Posterior cingulate gyrus (tissue), 11 donors: ENCODE measurements around the gene PBX4.
A peak's percentile ranks its signal among the peaks of the same experiment; 100 is the strongest.
"Not testable (repeated sequence)": the region's sequence is repeated elsewhere in the genome, so short reads cannot be mapped to it uniquely, and the experiment has no call there.

ENCODE experiments used
- DNase-seq, 10 donors: peaks; one replicate each; pipeline versions ENCODE4 v3.0.0 to v3.0.0-alpha.2; 2020 to 2021; ENCODE audit warnings: mixed read lengths in 3 of 10
- intact Hi-C: fragments of 100-400 bp; cut with DNase I; formaldehyde crosslinking; loops from one replicate; pipeline ENCODE4 v1.15.1; 2023

Gene PBX4

DNA sequence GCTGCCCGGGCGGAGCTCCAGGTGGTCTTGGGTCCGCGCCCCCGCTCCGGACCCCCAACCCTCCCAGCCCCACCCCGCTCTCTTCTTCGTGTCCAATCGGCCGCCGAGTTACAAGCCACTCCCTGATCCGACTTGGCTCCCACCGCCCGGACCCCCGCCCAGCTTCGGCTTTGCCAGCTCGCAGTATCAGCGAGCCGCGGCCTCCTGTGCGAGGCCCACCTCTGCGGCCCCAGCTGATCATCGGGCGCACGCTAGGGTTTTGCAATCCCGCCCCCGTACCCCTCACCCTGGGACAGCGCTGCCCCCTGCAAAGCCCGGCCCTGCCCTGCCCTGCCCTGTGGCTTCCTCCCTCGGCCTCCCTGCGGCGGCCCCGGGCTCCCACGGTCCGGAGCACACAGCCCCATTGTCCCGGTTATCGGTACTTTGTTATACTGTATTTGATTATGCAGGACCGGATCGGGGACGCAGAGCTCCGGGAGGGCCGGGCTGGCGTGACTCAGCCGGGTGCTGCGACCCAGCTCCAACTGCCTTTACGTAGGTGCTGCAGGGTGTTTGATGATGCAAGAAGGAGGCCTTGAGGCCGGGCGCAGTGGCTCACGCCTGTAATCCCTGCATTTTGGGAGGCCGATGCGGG, 10.1 kb upstream of the PBX4 start:
- peak in 1 of 10 donors; percentile 77 for DNase-seq
- intact Hi-C loops = no loop called here

DNA sequence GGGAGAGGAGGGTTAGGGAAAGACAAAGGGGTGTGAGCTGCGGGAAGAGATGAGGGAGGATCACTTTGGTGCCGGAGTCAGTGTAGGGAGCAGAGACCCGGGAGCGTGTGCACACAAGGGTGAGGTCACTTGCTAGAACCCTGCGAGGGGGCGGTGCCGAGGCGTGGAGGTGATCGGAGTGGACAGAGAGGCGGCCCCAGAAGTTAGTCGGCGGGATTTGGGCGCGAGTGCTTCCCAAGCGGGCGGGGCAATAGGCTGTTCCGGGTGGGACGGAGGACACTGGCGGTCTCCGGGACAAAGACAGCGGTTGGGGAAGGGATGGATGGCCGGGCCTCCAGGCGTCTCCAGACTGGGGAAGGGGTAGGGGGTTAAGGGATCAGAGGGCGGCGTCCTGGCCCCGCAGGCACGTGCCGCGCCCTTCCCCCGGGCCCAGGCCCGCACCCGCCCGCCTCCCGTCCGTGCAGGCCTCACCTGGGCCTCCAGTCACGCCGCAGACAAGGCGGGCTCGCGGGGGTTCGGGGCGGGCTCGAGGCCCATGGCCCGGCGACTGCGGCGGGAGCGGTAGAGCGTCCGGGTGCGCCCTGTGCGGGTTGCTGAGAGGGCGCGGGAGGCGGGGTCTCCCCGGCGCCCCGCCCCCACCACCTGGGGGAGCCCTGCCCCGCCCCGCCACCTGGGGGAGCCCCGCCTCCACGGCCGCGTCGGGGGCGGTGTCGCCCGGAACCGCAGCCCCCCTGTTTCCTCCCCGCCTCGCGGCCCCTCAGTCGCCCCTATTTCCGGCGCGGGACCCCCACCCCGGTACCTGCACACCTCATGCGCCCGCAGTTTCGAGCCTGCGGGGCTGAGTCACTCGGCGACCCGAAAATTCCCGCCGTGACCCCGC, 9.4 kb upstream of the PBX4 start, which contains the start of gene LPAR2:
LPAR2 (minus strand) TSS at position 600 of the 880 bp plus-strand sequence. CDS start 945 bp downstream, outside the sequence.
- intact Hi-C loops = no loop called here
- DNase-seq = no peak

DNA sequence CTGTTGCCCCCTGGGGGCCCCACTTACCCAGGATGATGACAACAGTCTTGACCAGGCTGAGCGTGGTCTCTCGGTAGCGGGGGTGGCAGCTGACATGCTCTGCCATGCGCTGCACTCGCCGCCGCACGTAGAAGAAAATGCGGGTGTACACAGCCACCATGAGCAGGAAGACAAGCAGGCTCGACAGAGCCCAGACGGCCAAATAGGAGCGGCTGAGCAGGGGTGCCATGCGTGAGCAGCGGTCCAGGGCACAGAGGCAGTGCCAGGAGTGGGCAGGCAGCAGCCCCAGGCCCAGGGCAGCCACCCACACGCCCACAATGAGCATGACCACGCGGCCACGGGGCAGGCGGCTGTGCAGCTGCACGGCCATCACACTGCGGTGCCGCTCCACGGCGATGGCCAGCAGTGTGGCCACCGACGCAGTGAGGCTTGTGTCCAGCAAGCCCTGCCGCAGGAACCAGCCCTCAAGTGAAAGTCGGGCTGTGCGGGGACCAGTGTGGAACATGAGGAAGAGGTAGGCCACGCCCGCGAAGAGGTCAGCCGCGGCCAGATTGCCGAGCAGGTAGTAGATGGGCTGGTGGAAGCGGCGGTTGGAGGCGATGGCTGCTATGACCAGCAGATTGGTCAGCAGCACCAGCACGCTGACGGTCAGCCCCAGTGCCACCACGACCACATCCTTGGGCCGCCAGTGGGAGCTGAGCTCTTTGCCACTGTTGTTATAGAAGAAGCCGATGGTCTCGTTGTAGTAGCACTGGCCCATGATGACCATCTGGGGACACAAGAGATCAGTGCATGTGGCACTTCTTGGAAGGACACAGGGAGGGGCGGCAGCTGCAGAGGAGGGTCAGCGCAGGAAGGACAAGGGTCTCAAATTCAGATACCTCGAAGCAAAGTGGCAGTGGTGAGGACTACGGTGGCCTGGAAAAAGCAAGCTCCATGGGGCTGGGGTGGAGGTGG, 8.3 kb upstream of the PBX4 start:
- no peak for DNase-seq
- intact Hi-C loops = no loop called here

DNA sequence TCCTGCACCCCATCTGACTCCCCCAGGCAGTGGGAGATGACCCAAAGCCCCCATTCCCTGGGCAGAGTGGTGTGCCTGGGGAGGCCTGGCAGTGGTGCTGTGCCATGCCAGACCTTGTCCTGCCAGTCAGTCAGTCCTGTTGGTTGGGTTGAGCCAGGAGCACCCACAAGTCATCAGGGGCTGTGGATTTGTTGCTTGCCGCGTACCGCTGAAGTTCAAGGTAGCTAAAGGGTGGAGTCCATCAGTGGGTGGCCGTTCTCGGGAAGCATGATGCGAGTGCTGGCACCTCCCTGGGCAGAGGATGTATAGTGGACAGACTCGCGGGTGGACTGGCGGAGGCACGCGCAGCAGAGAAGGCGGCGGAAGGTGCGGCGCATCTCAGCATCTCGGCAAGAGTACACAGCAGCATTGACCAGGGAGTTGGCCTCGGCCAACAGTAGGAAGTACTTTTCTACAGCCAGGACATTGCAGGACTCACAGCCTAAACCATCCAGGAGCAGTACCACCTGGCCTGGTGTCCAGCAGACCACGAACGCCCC, 5.6 kb upstream of the PBX4 start:
- no peak for DNase-seq
- intact Hi-C loops = no loop called here

GRCh38 chr19:19623383-19623782, 4.9 kb upstream of the PBX4 start:
- intact Hi-C loops = no loop called here
- no peak for DNase-seq

GRCh38 chr19:19619849-19620210, 1.3 kb upstream of the PBX4 start:
- intact Hi-C loops = no loop called here
- no peak for DNase-seq

DNA sequence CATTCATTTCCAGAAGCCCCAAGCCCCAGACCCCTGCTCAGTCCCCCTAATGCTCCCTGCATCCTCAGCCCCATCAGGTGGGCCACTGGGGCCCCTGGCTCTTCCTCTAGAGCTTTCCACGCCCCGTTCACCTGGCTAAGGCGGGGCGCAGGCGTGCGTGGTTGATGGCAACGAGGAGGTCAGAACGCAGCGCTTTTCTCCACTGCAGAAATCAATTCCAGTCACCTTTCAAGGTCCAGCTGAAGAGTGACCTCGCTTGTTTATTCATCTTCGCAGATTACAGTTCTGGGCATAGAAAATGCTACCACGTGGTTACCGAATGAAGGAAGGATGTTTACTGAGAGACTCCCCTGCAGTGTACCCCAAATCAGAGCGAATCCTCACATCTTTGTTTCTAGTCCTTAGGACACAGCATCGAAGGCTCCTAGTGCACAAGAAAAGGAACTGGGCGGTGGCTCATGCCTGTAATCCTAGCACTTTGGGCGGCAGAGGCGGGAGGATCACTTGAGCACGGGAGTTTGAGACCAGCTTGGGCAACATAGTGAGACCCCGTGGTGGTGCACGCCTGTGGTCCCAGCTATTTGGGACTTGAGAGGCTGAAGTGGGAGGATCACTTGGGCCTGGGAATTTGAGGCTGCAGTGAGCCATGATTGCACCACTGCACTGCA, 828 bp upstream of the PBX4 start:
- no peak for DNase-seq
- intact Hi-C loops = no loop called here

DNA sequence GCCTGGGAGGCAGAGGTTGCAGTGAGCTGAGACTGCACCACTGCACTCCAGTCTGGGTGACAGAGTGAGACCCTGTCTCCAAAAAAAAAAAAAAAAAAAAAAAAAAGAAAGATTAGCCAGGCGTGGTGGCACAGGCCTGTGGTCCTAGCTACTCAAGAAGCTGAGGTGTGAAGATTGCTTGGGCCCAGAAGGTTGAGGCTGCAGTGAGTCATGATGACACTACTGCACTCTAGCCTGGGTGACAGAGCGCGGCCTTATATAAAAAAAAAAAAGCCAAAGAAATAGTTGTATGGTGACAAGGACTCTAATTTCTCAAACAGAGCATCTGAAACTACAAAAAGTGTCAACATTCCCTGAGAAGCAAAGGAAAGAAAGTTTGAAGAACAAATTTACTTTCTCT, 3.4 kb downstream of the PBX4 start:
- intact Hi-C loops = no loop called here
- no peak for DNase-seq

DNA sequence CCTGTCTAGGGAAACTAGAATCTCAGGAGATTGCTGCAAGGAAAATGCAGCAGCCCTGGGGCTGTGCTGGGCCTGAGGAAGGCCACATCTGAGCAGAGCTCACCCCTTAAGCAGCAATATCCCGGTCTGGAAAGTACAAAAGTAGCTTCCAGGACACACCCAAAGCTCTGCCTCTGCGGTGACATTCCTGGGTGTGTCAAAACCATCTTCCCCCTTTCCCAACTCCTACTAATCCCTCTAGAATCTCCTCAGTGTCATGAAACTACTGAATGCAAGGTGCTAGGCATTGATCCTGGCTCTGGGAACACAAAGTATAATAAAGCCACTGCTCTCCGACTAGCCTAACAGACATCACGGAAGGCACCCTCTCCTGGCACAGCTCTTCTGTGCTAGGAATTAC, 5.0 kb downstream of the PBX4 start:
- DNase-seq = no peak
- intact Hi-C loops = no loop called here

DNA sequence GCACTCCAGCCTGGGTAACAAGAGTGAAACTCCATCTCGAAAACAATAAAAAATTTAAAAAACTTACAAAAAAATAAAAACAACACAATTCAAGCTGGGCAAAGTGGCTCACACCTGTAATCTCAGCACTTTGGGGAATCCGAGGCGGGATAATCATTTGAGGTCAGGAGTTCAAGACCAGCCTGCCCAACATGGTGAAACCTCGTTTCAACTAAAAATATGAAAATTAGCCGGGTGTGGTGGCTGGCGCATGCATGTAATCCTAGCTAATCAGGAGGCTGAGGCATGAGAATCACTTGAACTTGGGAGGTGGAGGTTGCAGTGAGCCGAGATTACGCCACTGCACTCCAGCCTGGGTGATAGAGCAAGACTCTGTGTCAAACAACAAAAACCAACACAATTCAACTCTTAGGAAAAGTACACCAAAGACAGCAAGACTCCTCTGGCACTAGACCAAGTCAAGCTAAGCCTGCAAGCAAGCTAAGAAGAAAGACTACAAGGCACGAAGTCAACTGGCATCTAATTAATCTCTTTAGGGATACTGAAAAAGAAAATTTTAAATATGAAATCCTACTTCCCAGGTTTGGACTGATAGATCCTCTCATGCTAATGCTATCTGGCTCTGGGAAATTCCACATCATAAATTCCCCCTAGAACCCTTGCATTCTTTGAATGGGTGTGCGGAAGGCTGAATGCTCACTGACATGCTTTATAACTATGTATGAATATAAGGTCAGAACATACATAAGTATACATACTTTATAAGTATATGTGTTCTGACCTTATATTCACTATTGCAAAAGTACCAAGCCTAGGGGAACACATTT, 7.9 kb downstream of the PBX4 start:
- no peak for DNase-seq
- intact Hi-C loops = no loop called here

- intact Hi-C loops, DNase-seq: not testable (repeated sequence)
Measured at GRCh38 chr19:19606686-19607085, 11.8 kb downstream of the PBX4 start.

- no peak for DNase-seq
- intact Hi-C loops = no loop called here
Measured at GRCh38 chr19:19606021-19606420, 12.5 kb downstream of the PBX4 start.

GRCh38 chr19:19602713-19603324, 15.7 kb downstream of the PBX4 start:
- intact Hi-C loops = no loop called here
- DNase-seq = no peak

GRCh38 chr19:19602136-19602712, 16.3 kb downstream of the PBX4 start:
- DNase-seq = no peak
- intact Hi-C loops = no loop called here

DNA sequence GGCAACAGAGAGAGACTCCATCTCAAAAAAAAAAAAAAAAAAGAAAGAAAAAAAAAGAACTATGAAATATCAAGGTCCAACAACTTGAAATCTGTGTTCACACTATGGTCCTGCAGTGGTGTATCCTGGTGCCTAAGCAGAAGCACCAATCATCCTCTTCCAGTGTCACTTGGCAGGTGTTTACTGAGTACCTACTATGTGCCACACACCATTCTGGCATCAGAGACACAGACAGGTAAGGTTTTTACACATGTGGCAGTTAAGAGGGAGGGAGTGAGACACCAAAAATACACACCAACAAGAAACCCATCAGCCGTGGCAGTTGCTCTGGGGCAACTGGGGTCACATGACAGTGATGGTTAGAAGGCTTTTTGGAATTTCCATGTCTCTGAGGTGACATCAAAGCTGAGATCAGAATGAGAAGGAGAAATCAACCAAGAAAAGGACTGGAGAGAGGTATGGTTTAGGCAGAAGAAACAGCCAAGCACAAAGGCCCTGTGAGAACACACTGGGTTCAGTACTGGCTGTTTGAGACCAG, 17.6 kb downstream of the PBX4 start:
- intact Hi-C loops = no loop called here
- no peak for DNase-seq

DNA sequence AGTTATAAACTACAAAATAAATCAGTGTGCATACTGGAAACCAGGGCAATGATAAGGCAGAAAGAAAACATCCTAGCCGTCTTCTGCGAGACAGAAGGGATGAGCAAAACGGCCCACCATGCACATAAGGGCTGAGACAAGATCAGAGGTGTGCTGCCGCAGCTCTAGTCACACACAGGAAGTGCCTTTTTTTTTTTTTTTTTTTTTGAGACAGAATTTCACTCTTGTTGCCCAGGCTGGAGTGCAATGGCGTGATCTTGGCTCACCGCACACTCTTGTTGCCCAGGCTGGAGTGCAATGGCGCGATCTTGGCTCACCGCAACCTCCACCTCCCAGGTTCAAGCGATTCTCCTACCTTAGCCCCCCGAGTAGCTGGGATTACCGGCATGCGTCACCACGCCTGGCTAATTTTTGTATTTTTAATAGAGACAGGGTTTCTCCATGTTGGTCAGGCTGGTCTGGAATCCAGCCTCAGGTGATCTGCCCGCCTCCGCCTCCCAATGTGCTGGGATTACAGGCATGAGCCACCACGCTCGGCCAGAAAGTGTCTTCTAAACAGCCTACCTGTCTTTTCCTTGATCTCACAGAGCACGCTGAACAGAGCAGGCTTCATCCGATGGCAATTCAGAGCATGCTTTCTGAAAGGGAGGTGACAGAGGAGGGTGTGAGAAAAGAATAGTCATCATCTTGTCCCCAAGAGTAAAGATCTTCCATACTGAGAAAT, 19.6 kb downstream of the PBX4 start:
- intact Hi-C loops = not testable (repeated sequence)

DNA sequence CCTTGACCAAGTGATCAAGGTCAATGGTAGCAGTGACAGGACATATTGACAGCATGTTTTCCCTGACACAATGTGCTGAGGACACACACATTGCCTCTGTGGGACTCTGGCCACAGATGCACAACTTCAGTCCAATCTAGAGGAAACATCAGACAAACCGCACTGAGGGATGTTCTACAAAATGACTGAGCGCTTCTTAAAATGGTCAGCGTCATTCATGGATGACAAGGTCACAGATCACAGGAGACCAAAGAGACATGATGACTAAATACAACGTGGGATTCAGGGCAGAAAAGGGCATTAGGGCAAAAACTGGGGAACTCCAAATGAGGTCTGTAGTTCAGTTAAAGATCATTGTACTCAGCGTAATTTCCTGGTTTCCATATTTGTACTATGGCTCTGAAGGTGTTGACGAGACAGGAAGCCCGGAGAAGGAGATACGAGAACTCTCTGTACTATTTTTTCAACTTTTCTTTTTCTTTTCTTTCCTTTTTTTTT, 20.6 kb downstream of the PBX4 start:
- DNase-seq = no peak
- intact Hi-C loops = no loop called here

More for the DNA sequence above, 19.6 kb downstream of the PBX4 start:
- DNase-seq = not testable (repeated sequence)
